GM12878 (cell line): Measurements from ENCODE around the gene OPRD1. TPM values are rescaled to one million over a fixed set of nuclear protein-coding genes. Genes with fewer than 3 reads are reported as not detected.

Experiments used
- ATAC-seq: fragments of 200-7000 bp; cut with Tn5 transposase; 3 replicates; pipeline ENCODE4 v1.9.1; 2020; ENCODE audit warnings: mild to moderate bottlenecking, moderate library complexity
- BruUV-seq: library from RNA; stranded (reverse); fragments of 400-500 nt; replicated peaks from 2 replicates; lab custom pipeline; 2021; lab: Mats Ljungman, UMichigan
- CTCF ChIA-PET: fragments of 300-600 bp; sonication (Branson Sonifier 250); formaldehyde crosslinking; extraction: SDS; loops from one replicate; lab custom pipeline; 2021; ENCODE audit warnings: inconsistent platforms; lab: Yijun Ruan, JAX
- POLR2A ChIA-PET: fragments of 350-600 bp; formaldehyde crosslinking; extraction: SDS; loops from one replicate; lab custom pipeline; 2021; ENCODE audit warnings: inconsistent platforms; lab: Charles Lee
- RAD21 ChIA-PET: fragments of 300-600 bp; sonication (Branson Sonifier 250); formaldehyde crosslinking; loops from one replicate; lab custom pipeline; 2023; ENCODE audit warnings: antibody characterized with exemption; ENCODE audit not compliant: unreplicated experiment; lab: Charles Lee
- SMC1A ChIA-PET: fragments of 300-600 bp; sonication (Branson Sonifier 250); formaldehyde crosslinking; loops from one replicate; lab custom pipeline; 2023; ENCODE audit not compliant: unreplicated experiment, uncharacterized antibody; lab: Charles Lee
- DNase-seq: peaks from one replicate; pipeline ENCODE4 v3.0.0-alpha.2; 2011; ENCODE audit warnings: low read depth, low spot score
- FAIRE-seq: peaks from 3 replicates; lab custom pipeline; 2011; peaks lifted over from hg19 to GRCh38; lab: Jason Lieb, UNC
- H2AFZ ChIP-seq: 2 replicates; pipeline ENCODE4 v1.6.0; 2011; ENCODE audit warnings: low read depth, low read length, control low read depth; ENCODE audit not compliant: control insufficient read depth
- H3K27ac ChIP-seq: 2 replicates; pipeline ENCODE4 v1.5.1; 2011; ENCODE audit warnings: control low read depth; ENCODE audit not compliant: control insufficient read depth, insufficient read depth
- H3K27me3 ChIP-seq, 2 experiments: replicated peaks in 1 of 2; 2 replicates each; pipeline versions ENCODE4 v1.6.0 to v1.6.1; 2011; ENCODE audit warnings: low read length in 1 of 2; ENCODE audit not compliant: control insufficient read depth in 2 of 2, insufficient read depth in 2 of 2
- H3K36me3 ChIP-seq, 2 experiments: 2 replicates each; pipeline ENCODE4 v1.5.1; 2011; ENCODE audit warnings: low read length in 1 of 2; ENCODE audit not compliant: control insufficient read depth in 2 of 2, insufficient read depth in 2 of 2
- H3K4me1 ChIP-seq: 2 replicates; pipeline ENCODE4 v1.6.1; 2011; ENCODE audit warnings: mild to moderate bottlenecking, low read length, moderate library complexity, mixed read lengths; ENCODE audit not compliant: control insufficient read depth, insufficient read depth
- H3K4me2 ChIP-seq: 2 replicates; pipeline ENCODE4 v1.6.0; 2011; ENCODE audit warnings: control low read depth; ENCODE audit not compliant: control insufficient read depth, insufficient read depth
- H3K4me3 ChIP-seq: fragments of 200-600 bp; sonication (generic); 2 replicates; pipeline ENCODE4 v1.5.1; 2016
- H3K79me2 ChIP-seq: 2 replicates; pipeline ENCODE4 v1.6.0; 2011; ENCODE audit warnings: low read length; ENCODE audit not compliant: control insufficient read depth, insufficient read depth
- H3K9ac ChIP-seq: 2 replicates; pipeline ENCODE4 v1.8.0; 2011; ENCODE audit warnings: low read length, control low read depth, mixed read lengths; ENCODE audit not compliant: control insufficient read depth, insufficient read depth
- H3K9me3 ChIP-seq: replicated peaks from 3 replicates; pipeline ENCODE4 v1.5.1; 2011; ENCODE audit warnings: mild to moderate bottlenecking, low read length; ENCODE audit not compliant: control insufficient read depth, insufficient read depth
- H4K20me1 ChIP-seq: 2 replicates; pipeline ENCODE4 v1.6.0; 2011; ENCODE audit not compliant: control insufficient read depth, insufficient read depth
- ATF7 ChIP-seq: fragments of 450-650 bp; IDR thresholded peaks from 2 replicates; pipeline ENCODE4 v1.6.1; 2016; ENCODE audit warnings: low read depth, mild to moderate bottlenecking
- BHLHE40 ChIP-seq, 2 experiments: fragments of 450-650 bp in 1 of 2; IDR thresholded peaks; 2 replicates each; pipeline ENCODE4 v1.6.1; 2011 to 2017; ENCODE audit warnings: low read depth in 2 of 2, borderline replicate concordance in 1 of 2, improper control_type of control experiment in 1 of 2, low read length in 1 of 2, mild to moderate bottlenecking in 1 of 2
- MXI1 ChIP-seq: fragments of 150-350 bp; IDR thresholded peaks from 2 replicates; pipeline ENCODE4 v1.6.1; 2011; ENCODE audit warnings: low read depth, mild to moderate bottlenecking, inconsistent platforms, low read length, improper control_type of control experiment
- NR2C1 ChIP-seq: fragments of 450-650 bp; IDR thresholded peaks from 2 replicates; pipeline ENCODE4 v1.6.1; 2017; ENCODE audit warnings: antibody characterized with exemption, mild to moderate bottlenecking, moderate library complexity
- NR2F1 ChIP-seq: fragments of 450-650 bp; conservative IDR thresholded peaks from 2 replicates; pipeline ENCODE4 v1.6.1; 2017; ENCODE audit warnings: mild to moderate bottlenecking
- POU2F2 ChIP-seq: IDR thresholded peaks from 3 replicates; pipeline ENCODE4 v1.6.1; 2011; ENCODE audit warnings: low read depth, mild to moderate bottlenecking, low read length, borderline replicate concordance
- SREBF1 ChIP-seq: IDR thresholded peaks from 2 replicates; pipeline ENCODE4 v1.6.1; 2012; ENCODE audit warnings: mild to moderate bottlenecking, low read length
- TAF1 ChIP-seq: IDR thresholded peaks from 2 replicates; pipeline ENCODE4 v1.6.1; 2011; ENCODE audit warnings: mild to moderate bottlenecking, low read depth, low read length, borderline replicate concordance
- TBL1XR1 ChIP-seq: IDR thresholded peaks from 2 replicates; pipeline ENCODE4 v1.6.1; 2012; ENCODE audit warnings: low read depth, low read length, improper control_type of control experiment
- WGBS: methylation state at CpG from one replicate; pipeline ENCODE4 v1.1.6; 2016; ENCODE audit warnings: low lambda C conversion rate; ENCODE audit not compliant: insufficient replicate concordance, insufficient coverage; ENCODE audit errors: missing lambda C conversion rate; 5-methylcytosine and 5-hydroxymethylcytosine counted together
- in situ Hi-C: fragments of 300-500 bp; cut with MboI; formaldehyde crosslinking; loops from 9 replicates; pipeline ENCODE4 v1.14.3; 2018; ENCODE audit warnings: mixed read lengths
- intact Hi-C: fragments of 100-400 bp; cut with micrococcal nuclease; formaldehyde crosslinking; loops from one replicate; pipeline ENCODE4 v1.14.2; 2022; ENCODE audit not compliant: unreplicated experiment
- polyA plus RNA-seq, 11 experiments: library from polyadenylated mRNA; depleted of rRNA in 4 of 11; unstranded in 6 of 11; stranded (reverse) in 5 of 11; fragments of >200 nt; fragmentation: Nextera tagmentation in 4 of 11; fragmentation: Illumina TruSeq in 1 of 11; extraction: Ambion mirVana in 4 of 11; extraction: Trizol in 1 of 11; gene quantifications; 1 replicate in 1 of 11; 2 replicates in 10 of 11; pipeline versions ENCODE4 v1.2.1 to v1.2.3, GENCODE V29; 2011 to 2016; ENCODE audit warnings: inconsistent platforms in 2 of 11, missing spikeins in 2 of 11, low read depth in 1 of 11
- total RNA-seq, 4 experiments: library from RNA; depleted of rRNA in 3 of 4; stranded (reverse); fragments of >200 nt in 3 of 4; fragmentation: Illumina TruSeq in 1 of 4; extraction: Trizol in 1 of 4; gene quantifications; 2 replicates each; pipeline versions ENCODE4 v1.2.1 to v1.2.3, GENCODE V29; 2013 to 2021
- TF ChIP-seq, protein P1 (sequence below): fragments of 450-650 bp; IDR thresholded peaks from 2 replicates; pipeline ENCODE4 v1.6.1; 2017; ENCODE audit warnings: antibody characterized with exemption, mild to moderate bottlenecking, moderate library complexity

The OPRD1 gene
- total and polyA plus RNA-seq, 10 of the 15 experiments (the other 5 are each of a cell fraction or from before 2014, with no cell fraction given), result 0.02 TPM; not detected in 8

DNA sequence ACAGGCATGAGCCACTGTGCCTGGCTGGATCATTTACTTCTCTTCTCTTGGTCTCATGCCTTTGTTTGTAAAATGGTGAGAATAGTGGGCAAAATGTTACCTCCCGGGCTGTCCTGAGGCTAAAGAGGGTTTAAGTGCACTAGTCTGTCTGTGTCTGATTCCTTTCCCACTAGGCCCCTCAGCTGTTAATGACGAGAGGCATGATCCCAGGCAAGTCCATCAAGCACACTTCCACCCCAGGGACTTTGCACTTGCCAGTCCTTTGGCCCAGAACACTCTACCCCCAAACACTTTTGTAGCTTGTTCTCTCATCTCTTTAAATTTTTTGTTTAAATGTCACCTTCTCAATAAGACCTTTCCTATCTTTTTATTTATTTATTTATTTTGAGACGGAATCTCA lies 88.6 kb downstream of the OPRD1 start:
- no peak overlapping the region for H3K9ac ChIP-seq
- ChIA-PET SMC1A (interaction anchor here (1.1 to 2.9 kb wide), 7 partner anchors 8 to 133 kb away, joined by 3 to 15 read pairs (median 5); no protein-coding TSS in a partner anchor), RAD21 (interaction anchor here (1.1 kb wide), 1 partner anchor 21 kb away, joined by 3 read pairs; no protein-coding TSS in a partner anchor), CTCF (interaction anchor here (0.7 to 3.7 kb wide), 7 partner anchors 10 to 302 kb away, joined by 3 to 17 read pairs (median 3); no protein-coding TSS in a partner anchor), POLR2A (interaction anchor here (0.7 to 1.2 kb wide), 3 partner anchors 9 to 282 kb away, joined by 3 to 5 read pairs (median 3); partner anchors contain the start of genes EPB41 and SRSF4)
- H3K79me2 ChIP-seq, result no peaks in the 10 kb centered on the region
- no peaks in the 10 kb centered on the region for H3K4me1 ChIP-seq
- DNase-seq (no peak), ATAC-seq (no peak), FAIRE-seq (no peak)
- BruUV-seq, result no TSS peak
- WGBS, result 69% methylated on average over 3 of the region's 3 CpGs
- in situ Hi-C loops, result no loop called here
- no peak overlapping the region for H3K27ac ChIP-seq
- H3K4me2 ChIP-seq, result no peak overlapping the region
- no peaks in the 10 kb centered on the region; the same call in 2 of the 3 replicates for H3K9me3 ChIP-seq
- H3K36me3 ChIP-seq, result no peaks in the 10 kb centered on the region
- H2AFZ ChIP-seq, result no peak overlapping the region
- no peaks in the 10 kb centered on the region for H4K20me1 ChIP-seq
- intact Hi-C loops, result no loop called here
- no peak overlapping the region for H3K4me3 ChIP-seq
- no peaks in the 10 kb centered on the region for H3K27me3 ChIP-seq
- TF ChIP-seq NR2C1 (no peak), MXI1 (no peak), TBL1XR1 (no peak), ATF7 (no peak), TAF1 (no peak), POU2F2 (no peak), BHLHE40 (IDR thresholded peaks at IDR 0.05; ENCODE audit: borderline replicate concordance in 1 of 2, low read depth in 2 of 2, low read length in 1 of 2) (no peak), SREBF1 (no peak), NR2F1 (no peak)
- TF ChIP-seq, protein P1, sequence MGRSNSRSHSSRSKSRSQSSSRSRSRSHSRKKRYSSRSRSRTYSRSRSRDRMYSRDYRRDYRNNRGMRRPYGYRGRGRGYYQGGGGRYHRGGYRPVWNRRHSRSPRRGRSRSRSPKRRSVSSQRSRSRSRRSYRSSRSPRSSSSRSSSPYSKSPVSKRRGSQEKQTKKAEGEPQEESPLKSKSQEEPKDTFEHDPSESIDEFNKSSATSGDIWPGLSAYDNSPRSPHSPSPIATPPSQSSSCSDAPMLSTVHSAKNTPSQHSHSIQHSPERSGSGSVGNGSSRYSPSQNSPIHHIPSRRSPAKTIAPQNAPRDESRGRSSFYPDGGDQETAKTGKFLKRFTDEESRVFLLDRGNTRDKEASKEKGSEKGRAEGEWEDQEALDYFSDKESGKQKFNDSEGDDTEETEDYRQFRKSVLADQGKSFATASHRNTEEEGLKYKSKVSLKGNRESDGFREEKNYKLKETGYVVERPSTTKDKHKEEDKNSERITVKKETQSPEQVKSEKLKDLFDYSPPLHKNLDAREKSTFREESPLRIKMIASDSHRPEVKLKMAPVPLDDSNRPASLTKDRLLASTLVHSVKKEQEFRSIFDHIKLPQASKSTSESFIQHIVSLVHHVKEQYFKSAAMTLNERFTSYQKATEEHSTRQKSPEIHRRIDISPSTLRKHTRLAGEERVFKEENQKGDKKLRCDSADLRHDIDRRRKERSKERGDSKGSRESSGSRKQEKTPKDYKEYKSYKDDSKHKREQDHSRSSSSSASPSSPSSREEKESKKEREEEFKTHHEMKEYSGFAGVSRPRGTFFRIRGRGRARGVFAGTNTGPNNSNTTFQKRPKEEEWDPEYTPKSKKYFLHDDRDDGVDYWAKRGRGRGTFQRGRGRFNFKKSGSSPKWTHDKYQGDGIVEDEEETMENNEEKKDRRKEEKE, result no peak
- TF ChIP-seq, all 136 proteins: peak for 0
